H1 (cell line): ENCODE data around the gene DDB1.

Experiments
- CHD2 ChIP-seq: IDR thresholded peaks from 2 replicates; pipeline ENCODE4 v1.6.1; 2012; ENCODE audit warnings: low read length, improper control_type of control experiment
- EZH2 ChIP-seq: fragments of 200-600 bp; sonication (generic); IDR thresholded peaks from 2 replicates; pipeline ENCODE4 v1.7.1; 2012; ENCODE audit warnings: low read depth, mild to moderate bottlenecking, moderate library complexity, low read length, inconsistent platforms; ENCODE audit not compliant: severe bottlenecking
- JUN ChIP-seq: IDR thresholded peaks from 2 replicates; pipeline ENCODE4 v1.6.1; 2011; ENCODE audit warnings: low read depth, mild to moderate bottlenecking, improper control_type of control experiment, low read length
- JUND ChIP-seq: IDR thresholded peaks from 2 replicates; pipeline ENCODE4 v1.6.1; 2011; ENCODE audit warnings: mild to moderate bottlenecking, improper control_type of control experiment, low read length
- PHF8 ChIP-seq: fragments of 200-600 bp; sonication (generic); conservative IDR thresholded peaks from 2 replicates; pipeline ENCODE4 v1.7.1; 2012; ENCODE audit warnings: low read depth, mild to moderate bottlenecking, inconsistent platforms, low read length, moderate library complexity
- POLR2A ChIP-seq, 2 experiments: IDR thresholded peaks; 1 replicate in 1 of 2; 2 replicates in 1 of 2; pipeline ENCODE4 v1.6.1; 2011; ENCODE audit warnings: low read depth in 2 of 2, low read length in 2 of 2, mild to moderate bottlenecking in 2 of 2; ENCODE audit errors: control extremely low read depth in 1 of 2
- RFX5 ChIP-seq: IDR thresholded peaks from 2 replicates; pipeline ENCODE4 v1.6.1; 2011; ENCODE audit warnings: low read depth, low read length, improper control_type of control experiment, borderline replicate concordance
- YY1 ChIP-seq: IDR thresholded peaks from 2 replicates; pipeline ENCODE4 v1.6.1; 2011; ENCODE audit warnings: low read depth, mild to moderate bottlenecking, low read length
- TF ChIP-seq, protein P1 (sequence below), 3 experiments: IDR thresholded peaks; 1 replicate in 2 of 3; 2 replicates in 1 of 3; pipeline versions ENCODE4 v1.5.1 to v1.6.1; 2011; ENCODE audit warnings: low read length in 3 of 3, mild to moderate bottlenecking in 3 of 3, inconsistent platforms in 2 of 3, low read depth in 1 of 3, moderate library complexity in 1 of 3; ENCODE audit not compliant: insufficient read depth in 1 of 3; ENCODE audit errors: control extremely low read depth in 1 of 3
- TF ChIP-seq, protein P2 (sequence below): IDR thresholded peaks from 2 replicates; pipeline ENCODE4 v1.6.1; 2011; ENCODE audit warnings: low read length, improper control_type of control experiment

DNA sequence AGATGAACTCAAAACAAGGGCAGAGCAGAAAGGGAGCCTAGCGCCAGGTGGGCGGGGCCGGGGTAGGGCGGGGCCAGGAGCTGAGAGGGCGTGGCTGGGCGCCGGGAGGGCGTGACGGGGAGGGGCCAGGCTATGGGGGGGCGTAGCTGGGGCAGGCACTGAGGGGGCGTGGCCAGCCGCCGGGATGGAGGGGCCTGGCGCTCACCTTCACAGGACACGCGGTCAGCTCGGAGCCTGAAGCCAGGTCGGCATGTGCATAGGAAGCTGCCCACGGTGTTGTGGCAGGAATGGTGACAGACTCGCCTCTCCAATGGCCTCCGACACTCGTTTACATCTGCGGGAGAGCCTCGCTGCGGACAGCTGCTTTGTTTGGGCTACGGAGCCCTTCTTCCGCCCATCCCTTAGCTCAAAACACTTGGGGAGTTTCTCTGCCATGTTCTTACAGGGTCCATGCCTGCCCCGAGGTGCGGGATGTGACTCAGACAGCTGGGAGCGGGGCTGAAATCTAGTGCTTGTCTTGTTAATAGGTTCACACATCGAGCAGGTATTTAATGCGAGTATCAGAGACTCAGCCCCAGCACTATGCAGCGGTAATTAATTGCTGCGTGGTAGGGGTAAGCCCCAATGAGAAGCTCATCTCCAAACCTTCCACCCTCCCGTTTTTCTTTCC, 51.2 kb downstream of the DDB1 start:
- no peak for TF ChIP-seq EZH2
- TF ChIP-seq RFX5, result no peak
- TF ChIP-seq, protein P1, sequence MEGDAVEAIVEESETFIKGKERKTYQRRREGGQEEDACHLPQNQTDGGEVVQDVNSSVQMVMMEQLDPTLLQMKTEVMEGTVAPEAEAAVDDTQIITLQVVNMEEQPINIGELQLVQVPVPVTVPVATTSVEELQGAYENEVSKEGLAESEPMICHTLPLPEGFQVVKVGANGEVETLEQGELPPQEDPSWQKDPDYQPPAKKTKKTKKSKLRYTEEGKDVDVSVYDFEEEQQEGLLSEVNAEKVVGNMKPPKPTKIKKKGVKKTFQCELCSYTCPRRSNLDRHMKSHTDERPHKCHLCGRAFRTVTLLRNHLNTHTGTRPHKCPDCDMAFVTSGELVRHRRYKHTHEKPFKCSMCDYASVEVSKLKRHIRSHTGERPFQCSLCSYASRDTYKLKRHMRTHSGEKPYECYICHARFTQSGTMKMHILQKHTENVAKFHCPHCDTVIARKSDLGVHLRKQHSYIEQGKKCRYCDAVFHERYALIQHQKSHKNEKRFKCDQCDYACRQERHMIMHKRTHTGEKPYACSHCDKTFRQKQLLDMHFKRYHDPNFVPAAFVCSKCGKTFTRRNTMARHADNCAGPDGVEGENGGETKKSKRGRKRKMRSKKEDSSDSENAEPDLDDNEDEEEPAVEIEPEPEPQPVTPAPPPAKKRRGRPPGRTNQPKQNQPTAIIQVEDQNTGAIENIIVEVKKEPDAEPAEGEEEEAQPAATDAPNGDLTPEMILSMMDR (IDR thresholded peaks at IDR 0.05; ENCODE audit: control extremely low read depth in 1 of 3, insufficient read depth in 1 of 3, low read depth in 1 of 3, low read length in 3 of 3), result no peak
- no peak for TF ChIP-seq JUND
- no peak; the same call in 1 of the 2 replicates for TF ChIP-seq PHF8
- TF ChIP-seq POLR2A (IDR thresholded peaks at IDR 0.05; ENCODE audit: control extremely low read depth in 1 of 2, low read depth in 2 of 2, low read length in 2 of 2), result peak in 1 of 2 experiments; percentile 77; a peak in 2 of 3 replicates
- no peak for TF ChIP-seq JUN
- peak; percentile 57; the same call in 1 of the 2 replicates for TF ChIP-seq YY1
- no peak for TF ChIP-seq CHD2
- TF ChIP-seq, protein P2, sequence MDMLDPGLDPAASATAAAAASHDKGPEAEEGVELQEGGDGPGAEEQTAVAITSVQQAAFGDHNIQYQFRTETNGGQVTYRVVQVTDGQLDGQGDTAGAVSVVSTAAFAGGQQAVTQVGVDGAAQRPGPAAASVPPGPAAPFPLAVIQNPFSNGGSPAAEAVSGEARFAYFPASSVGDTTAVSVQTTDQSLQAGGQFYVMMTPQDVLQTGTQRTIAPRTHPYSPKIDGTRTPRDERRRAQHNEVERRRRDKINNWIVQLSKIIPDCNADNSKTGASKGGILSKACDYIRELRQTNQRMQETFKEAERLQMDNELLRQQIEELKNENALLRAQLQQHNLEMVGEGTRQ, result no peak
